ENCODE data around the gene NTHL1. TPM values are rescaled to one million over a fixed set of nuclear protein-coding genes. Genes with fewer than 3 reads are reported as not detected.
"Not testable (repeated sequence)": the region's sequence is repeated elsewhere in the genome, so short reads cannot be mapped to it uniquely, and the experiment has no call there.

Gene NTHL1
- total RNA-seq, 1 donor from 2014 or later = 33.4 TPM

DNA sequence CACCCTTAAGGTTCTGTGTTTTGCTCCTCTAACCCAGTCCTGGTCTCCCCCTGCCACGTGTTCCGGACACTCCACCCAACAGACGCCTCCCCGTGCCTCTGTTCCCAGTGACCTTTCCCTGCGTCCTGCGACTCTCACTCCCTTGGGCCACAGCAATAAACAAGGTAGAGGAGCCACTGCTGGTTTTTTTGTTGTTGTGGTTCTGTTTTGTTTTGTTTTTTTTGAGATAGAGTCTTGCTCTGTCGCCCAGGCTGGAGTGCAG lies 31.8 kb downstream of the NTHL1 start:
- DNase-seq (ENCODE audit: low spot score in 2 of 2) (no peak), FAIRE-seq (no peak)

DNA sequence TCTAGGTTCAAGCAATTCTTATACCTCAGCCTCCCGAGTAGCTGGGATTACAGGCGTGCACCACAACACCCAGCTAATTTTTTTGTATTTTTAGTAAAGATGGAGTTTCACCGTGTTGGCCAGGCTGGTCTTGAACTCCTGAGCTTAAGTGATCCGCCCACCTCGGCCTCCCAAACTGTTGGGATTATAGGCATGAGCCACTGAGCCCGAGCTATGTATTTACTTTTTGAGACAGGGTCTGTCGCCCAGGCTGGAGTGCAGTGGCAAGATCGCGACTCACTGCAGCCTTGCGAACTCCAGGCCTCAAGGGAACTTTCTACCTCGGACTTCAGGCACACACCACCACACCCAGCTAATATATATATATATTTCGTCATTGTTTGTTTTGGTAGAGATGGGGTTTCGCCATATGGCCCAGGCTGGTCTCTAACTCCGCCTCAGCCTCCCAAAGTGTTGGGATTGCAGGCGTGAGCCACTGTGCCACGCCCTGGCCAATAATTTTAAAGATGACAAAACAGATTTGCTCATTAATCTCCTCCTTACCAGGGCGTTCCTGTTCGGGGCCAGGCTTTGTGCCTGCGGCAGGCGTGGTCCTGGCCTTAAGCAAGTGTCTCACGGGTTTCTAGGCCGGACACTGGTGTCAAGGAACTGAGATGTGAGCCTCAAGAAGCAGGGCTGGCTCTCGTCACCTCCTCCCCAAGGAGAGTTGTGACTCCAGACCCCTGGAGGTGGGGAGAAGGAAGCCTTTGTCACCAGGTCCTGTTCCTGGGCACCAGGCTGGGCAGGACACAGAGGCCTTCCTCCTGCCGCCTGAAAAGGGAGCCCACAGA lies 32.3 kb downstream of the NTHL1 start:
- FAIRE-seq = no peak
- no peak for DNase-seq (ENCODE audit: low spot score in 2 of 2)

DNA sequence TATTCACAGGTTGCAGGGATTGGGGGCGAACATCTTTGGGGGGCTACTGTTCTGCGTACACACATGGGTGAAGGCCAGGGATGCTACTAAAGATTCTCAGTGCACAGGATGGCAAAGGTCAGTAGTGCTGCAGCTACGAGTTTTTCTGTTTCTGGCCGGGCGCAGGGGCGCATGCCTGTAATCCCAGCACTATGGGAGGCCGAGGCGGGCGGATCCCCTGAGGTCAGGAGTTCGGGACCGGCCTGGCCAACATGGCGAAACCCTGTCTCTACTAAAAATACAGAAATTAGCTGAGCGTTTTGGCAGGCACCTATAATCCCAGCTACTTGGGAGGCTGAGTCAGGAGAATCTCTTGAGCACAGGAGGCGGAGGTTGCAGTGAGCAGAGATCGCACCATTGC lies 34.1 kb downstream of the NTHL1 start:
- FAIRE-seq (no peak), DNase-seq (ENCODE audit: low spot score in 2 of 2) (no peak)

GRCh38 chr16:2011726-2012125 lies 35.9 kb downstream of the NTHL1 start:
- FAIRE-seq; DNase-seq (ENCODE audit: low spot score in 2 of 2): not testable (repeated sequence)

DNA sequence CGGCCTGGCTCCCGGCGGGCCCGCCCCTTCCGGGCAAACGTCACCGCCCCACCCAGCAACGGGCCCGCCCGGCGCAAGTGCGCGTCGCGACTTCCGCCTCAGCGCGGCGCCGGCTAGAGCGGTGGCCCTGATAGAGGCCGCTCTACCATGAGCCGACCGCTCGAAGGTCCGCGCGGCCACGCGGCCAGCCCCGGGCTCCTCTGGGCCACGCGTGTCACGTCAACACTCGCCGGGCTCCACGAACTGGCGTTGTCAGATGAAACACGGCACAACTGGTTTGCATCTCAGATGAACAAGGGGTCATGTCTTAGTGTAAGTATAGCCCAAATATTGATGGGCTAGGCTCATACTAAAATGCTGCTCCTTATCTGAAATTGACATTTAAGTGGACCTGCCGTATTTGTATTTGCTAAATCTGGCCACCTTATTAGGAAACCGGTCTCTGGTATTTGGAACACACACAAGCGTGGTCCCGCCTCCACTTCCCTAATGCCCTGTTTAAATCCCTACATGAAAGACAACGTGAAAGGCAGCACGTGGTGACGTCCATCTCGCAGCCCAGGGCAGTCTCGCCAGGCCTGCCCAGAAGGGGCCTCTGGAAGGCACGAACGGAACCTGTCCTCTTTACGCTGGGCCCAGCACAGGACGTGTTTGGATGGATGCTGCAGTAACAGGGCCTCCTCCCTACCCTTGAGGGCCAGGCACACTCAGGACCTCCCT lies 37.7 kb downstream of the NTHL1 start, which contains the start of gene ZNF598:
Gene ZNF598 (minus strand): TSS at position 31 of the 720 bp plus-strand sequence.
- DNase-seq (ENCODE audit: low spot score in 2 of 2) = peak; percentile 99 to 100
- no peak for FAIRE-seq

GRCh38 chr16:2009164-2009711 lies 38.4 kb downstream of the NTHL1 start:
- FAIRE-seq = no peak
- no peak for DNase-seq (ENCODE audit: low spot score in 2 of 2)

DNA sequence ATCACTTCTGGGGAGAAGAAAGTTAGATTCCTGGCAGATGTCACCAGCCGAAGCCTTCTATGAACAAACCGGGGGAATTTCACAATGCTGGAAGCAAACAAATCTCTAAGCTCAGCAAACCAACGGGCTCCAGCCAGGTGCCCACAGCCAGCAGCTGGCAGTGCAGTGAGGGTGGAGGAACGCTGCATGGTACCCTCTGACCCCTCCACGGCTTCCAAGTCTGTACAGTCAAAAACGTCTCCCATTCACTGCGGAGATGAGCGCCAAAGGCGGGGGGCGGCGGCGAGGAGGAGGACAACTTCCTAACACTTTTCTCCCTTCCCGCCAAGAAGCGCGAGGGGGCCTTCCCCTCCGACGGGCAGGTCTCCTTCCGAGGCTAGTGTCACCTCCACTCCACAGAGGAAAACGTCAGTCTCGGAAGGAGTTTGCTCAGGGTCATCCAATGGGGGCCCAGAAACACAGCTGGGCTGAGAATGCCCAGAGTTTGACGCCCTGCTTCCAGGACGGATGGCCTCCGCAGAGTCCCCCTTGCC lies 38.9 kb downstream of the NTHL1 start:
- DNase-seq (ENCODE audit: low spot score in 2 of 2) (no peak), FAIRE-seq (no peak)

DNA sequence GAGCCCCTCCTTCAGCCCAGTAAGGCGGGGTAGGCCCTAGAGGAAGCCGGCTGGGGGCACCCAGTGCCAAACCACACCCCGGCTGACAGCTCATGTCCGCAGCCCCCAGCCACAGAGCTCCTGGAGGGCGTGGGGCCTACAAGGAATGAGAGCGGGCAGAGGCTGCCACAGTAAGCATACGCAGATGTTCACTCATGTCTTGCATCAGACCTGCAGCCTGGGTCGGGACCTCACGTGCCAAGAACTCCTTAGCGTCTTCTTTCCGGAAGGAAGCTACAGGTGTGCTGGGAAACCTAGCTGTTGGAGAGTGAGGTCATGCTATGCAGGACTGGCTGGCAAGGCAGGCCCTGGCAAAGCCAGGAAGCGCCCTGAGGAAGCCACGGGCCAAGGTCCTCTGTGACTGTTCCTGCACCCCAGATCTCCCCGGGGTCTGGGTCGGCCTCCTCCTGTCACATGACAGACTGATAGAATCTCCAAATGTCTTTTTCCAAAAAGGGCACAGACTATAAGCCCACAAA lies 39.6 kb downstream of the NTHL1 start:
- no peak for DNase-seq (ENCODE audit: low spot score in 2 of 2)
- no peak for FAIRE-seq

- FAIRE-seq (no peak), DNase-seq (ENCODE audit: low spot score in 2 of 2) (no peak)
Measured at GRCh38 chr16:2007081-2007836, 40.4 kb downstream of the NTHL1 start.

- FAIRE-seq = no peak
- no peak for DNase-seq (ENCODE audit: low spot score in 2 of 2)
Measured at GRCh38 chr16:2006317-2006716, 41.3 kb downstream of the NTHL1 start.

- DNase-seq (ENCODE audit: low spot score in 2 of 2) (no peak), FAIRE-seq (no peak)
Measured at GRCh38 chr16:2005646-2006045, 42.0 kb downstream of the NTHL1 start.

DNA sequence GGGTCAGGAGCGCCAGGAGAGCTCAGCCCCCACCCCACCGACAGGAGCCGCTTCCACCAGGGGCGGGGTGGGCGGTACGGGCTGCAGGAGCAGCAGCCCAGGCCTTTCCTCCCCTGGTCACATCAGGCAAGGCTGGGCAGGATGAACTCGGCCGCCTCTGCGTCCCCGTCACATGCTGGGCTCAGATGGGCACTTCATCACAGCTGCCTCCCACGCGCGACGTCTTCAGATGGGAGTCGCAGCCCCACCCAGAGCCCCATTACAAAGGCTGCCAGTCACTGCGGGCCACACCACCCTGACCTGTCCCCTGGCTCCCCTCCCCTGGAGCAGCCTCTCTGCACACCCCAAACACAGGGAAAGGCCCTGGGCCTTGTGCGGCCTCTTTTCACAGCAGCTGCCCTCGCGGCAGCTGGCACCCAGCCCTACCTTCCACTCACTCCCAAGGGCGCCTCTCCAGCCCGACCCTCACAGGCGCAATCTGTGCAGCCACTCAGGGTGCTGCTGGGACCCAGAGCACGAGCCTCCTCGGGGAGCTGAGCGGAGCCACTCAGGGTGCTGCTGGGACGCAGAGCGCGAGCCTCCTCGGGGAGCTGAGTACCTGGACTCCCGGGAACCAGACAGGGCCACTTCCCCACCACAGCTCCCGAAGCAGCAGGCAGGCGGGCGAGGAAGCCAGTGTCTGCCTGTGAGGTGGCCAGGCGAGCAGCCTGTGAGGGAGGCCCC lies 42.7 kb downstream of the NTHL1 start:
- no peak for FAIRE-seq
- no peak for DNase-seq (ENCODE audit: low spot score in 2 of 2)

DNA sequence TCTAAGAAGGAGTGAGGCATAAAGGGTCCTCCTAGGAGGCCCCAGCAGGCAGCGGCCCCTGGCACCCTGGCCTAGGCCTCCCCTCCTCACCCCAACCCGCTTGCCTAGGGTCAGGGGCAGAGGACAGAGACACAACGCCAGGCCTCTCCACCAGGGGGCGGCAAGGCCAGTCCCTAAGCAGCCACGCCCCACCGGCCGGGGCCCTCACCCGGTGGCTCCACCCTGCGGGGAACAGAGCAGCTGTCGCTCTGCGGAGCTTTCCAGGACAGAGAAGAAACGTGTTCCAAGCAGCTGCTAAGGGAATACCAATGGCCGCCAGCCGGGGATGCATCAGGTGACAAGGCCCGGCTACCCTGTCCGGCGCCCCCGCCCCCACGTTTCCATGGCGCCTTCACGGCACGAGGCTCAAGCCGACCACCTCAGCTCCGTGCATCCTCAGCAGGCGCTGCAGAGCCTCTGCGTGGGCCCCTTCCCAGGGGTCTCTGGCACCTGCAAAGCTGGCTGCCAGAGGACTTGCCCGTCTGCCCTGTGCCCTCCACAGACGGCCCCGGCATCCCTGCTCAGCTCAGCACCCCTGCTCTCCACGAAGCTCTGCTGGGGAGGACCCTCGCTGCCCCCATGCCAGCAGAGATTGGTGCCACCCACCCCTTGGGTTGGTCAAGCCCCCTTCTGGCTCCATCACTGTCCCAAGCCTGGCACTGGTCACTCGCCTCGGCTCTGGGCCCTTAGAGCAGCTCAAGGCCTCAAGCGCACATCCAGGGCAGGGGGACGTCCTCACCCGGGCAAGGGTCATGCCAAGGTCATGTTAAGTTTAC lies 43.6 kb downstream of the NTHL1 start:
- FAIRE-seq = no peak

GRCh38 chr16:2003231-2003826 lies 44.3 kb downstream of the NTHL1 start:
- FAIRE-seq = no peak
- DNase-seq (ENCODE audit: low spot score in 2 of 2) = no peak

More for the DNA sequence above, 43.6 kb downstream of the NTHL1 start:
- DNase-seq (ENCODE audit: low spot score in 2 of 2) = peak; percentile 80 to 90

DNA sequence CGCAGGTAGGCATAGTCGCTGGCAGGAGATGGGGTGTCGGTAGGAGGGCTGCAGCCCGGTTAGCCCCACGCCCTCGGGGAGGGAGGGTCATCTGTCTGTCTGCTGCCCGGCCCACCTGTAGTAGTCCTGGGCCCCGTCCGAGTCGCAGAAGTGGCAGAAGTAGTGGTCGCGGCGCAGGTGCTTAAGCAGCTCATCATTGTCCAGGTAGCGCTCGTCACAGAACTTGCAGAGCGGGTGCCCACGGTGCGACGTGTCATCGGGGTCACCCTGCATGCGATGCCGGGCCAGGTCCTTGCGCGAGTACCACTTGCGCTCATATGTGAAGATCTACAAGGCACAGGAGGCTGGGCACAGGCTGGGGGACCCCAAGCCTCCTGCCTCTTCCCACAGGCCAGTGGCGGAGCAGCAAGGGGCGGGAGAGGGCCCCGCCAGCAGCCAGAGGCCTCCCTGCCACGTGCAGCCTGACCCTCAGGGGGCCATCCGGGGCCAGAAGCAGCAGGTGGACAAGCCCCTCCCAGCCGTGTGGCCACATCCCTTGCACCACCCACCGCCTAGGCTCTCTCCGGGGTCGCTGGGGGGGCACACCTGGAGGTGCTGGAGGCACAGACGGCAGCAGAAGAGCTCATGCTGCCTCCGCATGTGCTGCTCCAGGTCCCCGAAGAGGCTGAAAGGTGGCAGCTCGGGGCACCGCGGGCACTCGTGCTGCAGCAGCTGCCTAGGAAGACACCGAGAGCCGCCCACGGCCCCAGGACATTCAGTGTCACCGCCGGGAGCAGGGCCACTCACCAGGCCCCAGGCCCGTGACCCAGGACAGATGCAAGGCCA lies 45.0 kb downstream of the NTHL1 start:
- DNase-seq (ENCODE audit: low spot score in 2 of 2) (no peak), FAIRE-seq (no peak)

GRCh38 chr16:2001456-2002355 lies 45.9 kb downstream of the NTHL1 start:
- DNase-seq (ENCODE audit: low spot score in 2 of 2) (no peak), FAIRE-seq (no peak)

DNA sequence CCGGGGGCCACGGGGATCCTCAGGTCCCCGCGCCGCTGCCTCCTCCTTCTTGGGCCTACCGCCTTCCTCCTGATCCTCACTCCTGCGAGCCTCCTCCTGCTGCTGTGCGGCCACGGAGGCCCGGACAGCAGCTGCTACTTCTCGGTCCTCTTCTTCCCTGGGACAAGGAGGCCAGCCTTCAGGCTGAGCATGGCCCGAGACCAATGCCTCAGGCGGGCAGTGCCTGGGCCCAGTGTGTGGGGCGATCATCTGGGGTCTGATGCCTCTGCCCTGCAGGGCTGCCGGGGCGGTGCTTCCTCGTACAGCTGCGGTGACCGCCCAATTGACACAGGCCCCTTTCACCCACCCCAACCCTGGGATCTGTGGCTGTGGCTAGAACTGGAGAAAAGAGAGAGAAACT lies 46.6 kb downstream of the NTHL1 start:
- no peak for FAIRE-seq
- DNase-seq (ENCODE audit: low spot score in 2 of 2) = no peak

All from frontal cortex (tissue), 4 donors.